Mesendoderm (in vitro differentiated cells): ENCODE measurements around the gene CGB7.
"Not testable (repeated sequence)": the region's sequence is repeated elsewhere in the genome, so short reads cannot be mapped to it uniquely, and the experiment has no call there.

Experiments
- DNase-seq: peaks from one replicate; pipeline ENCODE4 v3.0.0; 2013
- H2AK5ac ChIP-seq: 2 replicates; pipeline ENCODE4 v1.6.1; 2013; ENCODE audit warnings: low read length, inconsistent platforms
- H2BK120ac ChIP-seq: 2 replicates; pipeline ENCODE4 v1.6.1; 2013; ENCODE audit warnings: low read depth, mild to moderate bottlenecking, low read length, moderate library complexity, mixed read lengths
- H2BK15ac ChIP-seq: replicated peaks from 2 replicates; pipeline ENCODE4 v1.6.1; 2013; ENCODE audit warnings: low read depth, mild to moderate bottlenecking, moderate library complexity
- H2BK5ac ChIP-seq: 2 replicates; pipeline ENCODE4 v1.6.1; 2013; ENCODE audit warnings: low read length, inconsistent platforms
- H3K18ac ChIP-seq: 2 replicates; pipeline ENCODE4 v1.6.1; 2013; ENCODE audit warnings: mild to moderate bottlenecking, low read length, mixed read lengths
- H3K23ac ChIP-seq: one replicate; pipeline ENCODE4 v1.6.1; 2013; ENCODE audit warnings: low read length
- H3K27ac ChIP-seq: 2 replicates; pipeline ENCODE4 v1.5.1; 2013; ENCODE audit warnings: low read depth, mild to moderate bottlenecking, inconsistent platforms, low read length, moderate library complexity
- H3K27me3 ChIP-seq: 2 replicates; pipeline ENCODE4 v1.6.1; 2013; ENCODE audit warnings: low read length, control low read depth, mild to moderate bottlenecking, inconsistent platforms; ENCODE audit not compliant: insufficient read depth, poor library complexity
- H3K36me3 ChIP-seq: 2 replicates; pipeline ENCODE4 v1.6.1; 2013; ENCODE audit warnings: low read length, inconsistent platforms; ENCODE audit not compliant: control insufficient read depth, insufficient read depth
- H3K4ac ChIP-seq: one replicate; pipeline ENCODE4 v1.6.1; 2013; ENCODE audit warnings: low read depth, mild to moderate bottlenecking, low read length, moderate library complexity
- H3K4me1 ChIP-seq: 2 replicates; pipeline ENCODE4 v1.6.1; 2013; ENCODE audit warnings: low read depth, low read length, inconsistent platforms; ENCODE audit not compliant: control insufficient read depth
- H3K4me2 ChIP-seq: 2 replicates; pipeline ENCODE4 v1.6.1; 2013; ENCODE audit warnings: low read length
- H3K4me3 ChIP-seq: 2 replicates; pipeline ENCODE4 v1.5.1; 2013; ENCODE audit warnings: mild to moderate bottlenecking, low read length
- H3K56ac ChIP-seq: one replicate; pipeline ENCODE4 v1.6.1; 2013; ENCODE audit warnings: low read length
- H3K79me1 ChIP-seq: 2 replicates; pipeline ENCODE4 v1.6.1; 2013; ENCODE audit warnings: low read length, inconsistent platforms
- H3K79me2 ChIP-seq: 2 replicates; pipeline ENCODE4 v1.6.1; 2013; ENCODE audit warnings: mild to moderate bottlenecking, low read length; ENCODE audit not compliant: control insufficient read depth, insufficient read depth
- H3K9ac ChIP-seq: 2 replicates; pipeline ENCODE4 v1.6.1; 2013; ENCODE audit warnings: low read length, inconsistent platforms
- H4K5ac ChIP-seq: one replicate; pipeline ENCODE4 v1.6.1; 2013; ENCODE audit warnings: low read length
- H4K8ac ChIP-seq: one replicate; pipeline ENCODE4 v1.6.1; 2013; ENCODE audit warnings: low read depth, mild to moderate bottlenecking, control low read depth, low read length, moderate library complexity
- WGBS: extraction: QIAGEN DNeasy Blood & Tissue Kit; methylation state at CpG from one replicate; pipeline ENCODE4 v1.1.7; 2013; ENCODE audit warnings: low lambda C conversion rate, missing lambda C conversion rate; ENCODE audit not compliant: insufficient coverage; ENCODE audit errors: extremely low coverage; 5-methylcytosine and 5-hydroxymethylcytosine counted together

CGB7 gene

GRCh38 chr19:49024233-49024632 lies 33.3 kb downstream of the CGB7 start, which contains the start of gene CGB3:
Gene CGB3, minus strand, starts transcription at chr19:49024333. Its CDS starts 362 bp downstream, at chr19:49023971.
- not testable (repeated sequence) for H3K4ac ChIP-seq, H3K27me3 ChIP-seq, H4K8ac ChIP-seq, H3K9ac ChIP-seq, H3K23ac ChIP-seq, H2BK120ac ChIP-seq, H3K4me2 ChIP-seq, H2AK5ac ChIP-seq, H4K5ac ChIP-seq, H3K36me3 ChIP-seq, H3K18ac ChIP-seq, H3K27ac ChIP-seq, H3K79me1 ChIP-seq, DNase-seq, H3K56ac ChIP-seq, H3K79me2 ChIP-seq, H2BK5ac ChIP-seq, H3K4me1 ChIP-seq, H3K4me3 ChIP-seq, H2BK15ac ChIP-seq
- WGBS, result no CpG with 5 or more reads among the region's 15 CpGs

DNA sequence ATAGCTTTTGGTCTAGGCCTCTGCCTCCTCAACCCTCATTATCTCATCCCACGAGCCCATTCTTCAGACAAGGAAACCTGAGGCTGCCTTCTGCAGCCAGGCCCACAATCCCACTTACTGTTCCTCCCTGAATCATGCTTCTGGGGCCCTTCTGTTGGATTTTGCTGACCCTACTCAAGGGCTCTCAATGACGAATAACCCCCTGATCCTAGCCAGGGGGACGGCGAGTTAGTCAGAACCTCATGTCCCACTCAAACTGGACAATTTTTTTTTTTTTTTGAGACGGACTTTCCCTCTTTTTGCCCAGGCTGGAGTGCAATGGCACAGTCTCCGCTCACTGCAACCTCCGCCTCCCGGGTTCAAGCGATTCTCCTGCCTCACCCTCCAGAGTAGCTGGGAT lies 35.4 kb downstream of the CGB7 start:
- H3K9ac ChIP-seq, result no peak overlapping the region
- no peaks in the 10 kb centered on the region for H3K79me1 ChIP-seq
- H3K18ac ChIP-seq, result no peak overlapping the region
- no peak overlapping the region for H3K4me3 ChIP-seq
- WGBS, result no CpG with 5 or more reads among the region's 9 CpGs
- H2BK5ac ChIP-seq, result no peak overlapping the region
- no peak for DNase-seq
- no peaks in the 10 kb centered on the region for H3K4me1 ChIP-seq
- no peak overlapping the region for H3K4me2 ChIP-seq
- H3K4ac ChIP-seq, result no peak overlapping the region
- H3K23ac ChIP-seq, result no peak overlapping the region
- H2BK15ac ChIP-seq, result no peak overlapping the region
- no peak overlapping the region for H3K27ac ChIP-seq
- no peaks in the 10 kb centered on the region for H3K79me2 ChIP-seq
- H4K8ac ChIP-seq, result no peak overlapping the region
- no peaks in the 10 kb centered on the region for H3K27me3 ChIP-seq
- no peak overlapping the region for H3K56ac ChIP-seq
- no peak overlapping the region for H2BK120ac ChIP-seq
- no peaks in the 10 kb centered on the region for H3K36me3 ChIP-seq
- no peak overlapping the region for H4K5ac ChIP-seq
- H2AK5ac ChIP-seq, result no peak overlapping the region

- Histone ChIP-seq H3K27me3 (no peaks in the 10 kb centered on the region), H4K5ac (no peak overlapping the region), H2BK120ac (no peak overlapping the region), H3K79me2 (no peaks in the 10 kb centered on the region), H4K8ac (no peak overlapping the region), H3K56ac (no peak overlapping the region), H3K4me2 (no peak overlapping the region), H3K27ac (no peak overlapping the region), H3K4ac (no peak overlapping the region), H3K4me3 (no peak overlapping the region), H3K23ac (no peak overlapping the region), H2AK5ac (no peak overlapping the region), H3K4me1 (no peaks in the 10 kb centered on the region), H2BK15ac (no peak overlapping the region), H3K9ac (no peak overlapping the region), H3K18ac (no peak overlapping the region), H3K79me1 (no peaks in the 10 kb centered on the region), H2BK5ac (no peak overlapping the region), H3K36me3 (no peaks in the 10 kb centered on the region)
- no peak for DNase-seq
- WGBS, result no CpG with 5 or more reads among the region's 16 CpGs
These were observed 36.3 kb downstream of the CGB7 start for GRCh38 chr19:49020931-49021895.

DNA sequence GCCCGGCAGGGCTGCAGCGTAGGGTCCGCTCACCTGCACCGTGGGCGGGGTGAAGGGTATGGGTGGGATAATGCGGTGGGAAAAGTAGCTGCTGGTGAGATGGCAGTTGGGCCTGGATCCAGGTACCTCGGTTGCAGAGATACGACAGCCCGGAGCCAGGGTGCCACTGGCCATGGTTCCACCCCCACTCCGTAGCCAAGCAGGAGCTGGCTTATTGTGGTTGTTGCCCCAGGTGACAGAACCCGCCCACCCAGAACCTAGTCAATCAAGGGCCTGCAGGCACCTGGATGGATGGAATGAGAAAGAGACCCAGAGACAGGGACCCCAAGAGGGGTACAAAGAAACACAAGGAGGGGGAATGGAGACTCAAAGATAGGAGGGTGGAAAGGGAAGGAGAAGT lies 37.2 kb downstream of the CGB7 start:
- Histone ChIP-seq H2BK5ac (no peak overlapping the region), H3K18ac (no peak overlapping the region), H4K8ac (no peak overlapping the region), H3K79me1 (no peaks in the 10 kb centered on the region), H3K4ac (no peak overlapping the region), H3K27ac (no peak overlapping the region), H3K79me2 (no peaks in the 10 kb centered on the region), H3K4me1 (no peaks in the 10 kb centered on the region), H3K4me3 (no peak overlapping the region), H2BK15ac (no peak overlapping the region), H2AK5ac (no peak overlapping the region), H4K5ac (no peak overlapping the region), H3K27me3 (no peaks in the 10 kb centered on the region), H3K36me3 (no peaks in the 10 kb centered on the region), H3K23ac (no peak overlapping the region), H3K9ac (no peak overlapping the region), H3K56ac (no peak overlapping the region), H2BK120ac (no peak overlapping the region), H3K4me2 (no peak overlapping the region)
- peak; percentile 53 for DNase-seq
- no CpG with 5 or more reads among the region's 11 CpGs for WGBS

DNA sequence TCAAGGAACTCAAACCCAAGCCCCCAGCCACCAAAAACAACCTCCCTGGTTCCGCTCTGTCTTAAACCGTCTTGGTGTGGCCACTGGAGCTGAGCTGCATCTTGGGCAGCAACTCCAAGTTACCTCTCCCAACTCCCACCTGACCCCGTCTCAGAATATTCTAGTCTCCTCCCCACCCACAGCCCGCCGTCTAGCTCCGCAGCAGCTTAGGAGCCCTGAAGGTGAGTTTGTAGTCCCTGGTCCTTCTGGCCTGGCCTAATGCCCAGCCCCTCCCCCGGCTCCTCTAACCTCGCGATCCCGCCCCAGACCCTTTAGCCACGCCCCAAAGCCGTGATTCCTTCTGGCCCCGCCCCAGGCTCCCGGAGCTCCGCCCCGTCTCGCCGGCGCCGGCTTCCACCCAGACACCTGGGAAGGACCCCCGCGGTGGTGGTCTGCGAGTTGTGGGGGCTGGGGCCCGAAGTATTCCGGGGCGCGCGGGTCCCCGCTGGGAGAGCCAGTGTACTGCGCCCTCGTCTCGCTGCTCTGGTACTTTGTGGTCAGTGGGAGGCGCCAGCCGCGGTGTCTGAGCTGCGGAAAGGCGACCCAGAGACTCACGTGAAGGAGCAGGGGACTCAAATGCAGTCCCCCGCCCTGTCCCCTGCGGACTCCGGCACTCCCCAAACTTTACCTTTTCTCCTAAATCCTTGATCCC lies 38.2 kb downstream of the CGB7 start:
- H2BK120ac ChIP-seq, result no peak overlapping the region
- H4K5ac ChIP-seq, result no peak overlapping the region
- no peak overlapping the region for H3K23ac ChIP-seq
- H3K36me3 ChIP-seq, result no peaks in the 10 kb centered on the region
- H3K27ac ChIP-seq, result no peak overlapping the region
- H3K79me2 ChIP-seq, result no peaks in the 10 kb centered on the region
- WGBS, result no CpG with 5 or more reads among the region's 41 CpGs
- no peak overlapping the region for H3K4me3 ChIP-seq
- peak overlapping the region; percentile 42 for H3K56ac ChIP-seq
- no peak overlapping the region for H3K18ac ChIP-seq
- no peak overlapping the region for H2BK5ac ChIP-seq
- H3K4me1 ChIP-seq, result no peaks in the 10 kb centered on the region
- no peak overlapping the region for H2BK15ac ChIP-seq
- no peak overlapping the region for H4K8ac ChIP-seq
- no peak overlapping the region for H2AK5ac ChIP-seq
- DNase-seq, result peak; percentile 57
- no peaks in the 10 kb centered on the region for H3K27me3 ChIP-seq
- H3K4me2 ChIP-seq, result no peak overlapping the region
- no peak overlapping the region for H3K9ac ChIP-seq
- no peaks in the 10 kb centered on the region for H3K79me1 ChIP-seq
- H3K4ac ChIP-seq, result no peak overlapping the region
